ENCODE data around the gene SACM1L.
A peak's percentile ranks its signal among the peaks of the same experiment; 100 is the strongest.

The SACM1L gene

DNA sequence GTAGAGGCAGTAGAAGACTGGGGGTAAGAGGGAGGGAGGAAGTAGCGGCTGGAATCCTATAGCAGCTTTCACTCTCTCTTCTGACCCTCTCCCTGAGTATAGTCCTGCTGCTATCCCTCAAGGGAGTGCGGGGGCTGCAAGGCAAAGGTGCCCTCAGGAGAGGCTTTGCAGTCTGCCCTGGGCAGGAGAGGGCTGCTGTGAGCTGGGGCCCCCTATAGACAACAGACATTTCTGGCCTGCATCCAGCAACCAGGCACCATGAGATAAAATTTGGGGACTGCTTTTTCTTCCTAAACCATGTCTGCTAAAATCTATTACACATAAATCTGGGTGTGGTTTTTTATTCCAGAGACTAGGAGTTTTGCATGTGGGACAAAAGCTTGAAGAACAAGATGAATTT lies 48.0 kb downstream of the SACM1L start:
- Histone ChIP-seq H3K4me3 (ENCODE audit: low read length) (no peak overlapping the region), H3K79me2 (ENCODE audit: control insufficient read depth, low read length) (no peaks in the 10 kb centered on the region), H3F3A (ENCODE audit: control insufficient read depth, insufficient read depth) (no peaks in the 10 kb centered on the region), H3K9me3 (ENCODE audit: control insufficient read depth, insufficient read depth, low read length) (no peaks in the 10 kb centered on the region), H3K9me2 (replicated peaks; ENCODE audit: control insufficient read depth, low read length) (no peaks in the 10 kb centered on the region), H4K20me1 (ENCODE audit: control insufficient read depth, insufficient read depth, low read depth, low read length) (no peaks in the 10 kb centered on the region), H3K4me1 (ENCODE audit: control insufficient read depth, low read length) (peaks cover 13% of the 10 kb centered on the region), H3K27ac (ENCODE audit: low read depth, low read length) (no peak overlapping the region), H3K27me3 (ENCODE audit: control insufficient read depth, low read length) (no peaks in the 10 kb centered on the region), H3K4me2 (ENCODE audit: low read length) (no peak overlapping the region), H3K36me3 (ENCODE audit: control insufficient read depth, low read length) (peaks cover 86% of the 10 kb centered on the region)
- no peak for TF ChIP-seq EZH2phosphoT487 (IDR thresholded peaks at IDR 0.05; ENCODE audit: borderline replicate concordance, low read length)
- TF ChIP-seq, protein P1, sequence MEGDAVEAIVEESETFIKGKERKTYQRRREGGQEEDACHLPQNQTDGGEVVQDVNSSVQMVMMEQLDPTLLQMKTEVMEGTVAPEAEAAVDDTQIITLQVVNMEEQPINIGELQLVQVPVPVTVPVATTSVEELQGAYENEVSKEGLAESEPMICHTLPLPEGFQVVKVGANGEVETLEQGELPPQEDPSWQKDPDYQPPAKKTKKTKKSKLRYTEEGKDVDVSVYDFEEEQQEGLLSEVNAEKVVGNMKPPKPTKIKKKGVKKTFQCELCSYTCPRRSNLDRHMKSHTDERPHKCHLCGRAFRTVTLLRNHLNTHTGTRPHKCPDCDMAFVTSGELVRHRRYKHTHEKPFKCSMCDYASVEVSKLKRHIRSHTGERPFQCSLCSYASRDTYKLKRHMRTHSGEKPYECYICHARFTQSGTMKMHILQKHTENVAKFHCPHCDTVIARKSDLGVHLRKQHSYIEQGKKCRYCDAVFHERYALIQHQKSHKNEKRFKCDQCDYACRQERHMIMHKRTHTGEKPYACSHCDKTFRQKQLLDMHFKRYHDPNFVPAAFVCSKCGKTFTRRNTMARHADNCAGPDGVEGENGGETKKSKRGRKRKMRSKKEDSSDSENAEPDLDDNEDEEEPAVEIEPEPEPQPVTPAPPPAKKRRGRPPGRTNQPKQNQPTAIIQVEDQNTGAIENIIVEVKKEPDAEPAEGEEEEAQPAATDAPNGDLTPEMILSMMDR (IDR thresholded peaks at IDR 0.05; ENCODE audit: low read depth, low read length, poor library complexity, severe bottlenecking): no peak

DNA sequence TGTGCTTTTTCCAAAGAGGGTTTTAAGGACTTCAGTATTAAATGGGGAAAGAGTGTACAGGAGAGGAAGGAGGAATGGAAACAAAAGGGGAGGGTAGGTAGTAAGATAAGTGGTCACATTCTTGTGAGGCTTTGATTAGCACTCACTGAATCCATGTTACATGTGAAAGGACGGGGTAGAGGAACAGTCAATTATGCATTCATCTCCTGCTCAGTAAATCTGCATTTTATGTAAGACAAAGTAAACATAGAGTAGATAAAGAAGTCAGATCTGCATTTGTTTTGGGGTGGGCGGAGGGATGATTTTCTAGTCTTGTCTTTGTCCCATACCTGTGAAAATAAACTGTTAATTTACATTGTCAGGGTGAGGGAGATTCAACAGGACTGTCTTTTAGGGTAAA lies 50.8 kb downstream of the SACM1L start:
- H3K79me2 ChIP-seq (ENCODE audit: control insufficient read depth, low read length): no peaks in the 10 kb centered on the region

DNA sequence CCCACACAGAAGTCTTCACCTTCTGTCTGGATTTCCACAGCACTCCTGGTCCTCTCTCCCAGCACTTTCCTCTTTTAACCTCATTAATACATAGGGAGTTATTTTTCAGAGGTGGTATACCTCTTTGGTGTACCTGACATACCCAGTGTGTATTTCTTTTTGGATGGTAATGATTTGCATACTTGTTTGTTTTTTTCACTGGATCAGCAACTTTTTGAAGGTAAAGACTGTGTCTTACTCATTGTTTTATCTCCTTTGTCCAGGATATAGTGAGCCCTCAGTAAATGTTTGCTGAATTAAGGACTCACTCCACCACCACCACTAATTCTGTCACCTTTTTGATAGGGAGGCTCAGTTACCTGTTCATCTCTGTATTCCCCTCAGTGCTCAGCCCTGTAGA lies 52.1 kb downstream of the SACM1L start:
- H3K4me2 ChIP-seq (ENCODE audit: low read length): 0 out of 2 replicates have a peak overlapping the region, but pooled peaks have one; percentile 9
- H3K79me2 ChIP-seq (ENCODE audit: control insufficient read depth, low read length): no peaks in the 10 kb centered on the region
- H3K4me3 ChIP-seq (ENCODE audit: low read length): no peak overlapping the region
- no peaks in the 10 kb centered on the region for H3K9me3 ChIP-seq (ENCODE audit: control insufficient read depth, insufficient read depth, low read length)
- no peaks in the 10 kb centered on the region for H3K9me2 ChIP-seq (replicated peaks; ENCODE audit: control insufficient read depth, low read length)
- no peaks in the 10 kb centered on the region for H3K27me3 ChIP-seq (ENCODE audit: control insufficient read depth, low read length)
- H4K20me1 ChIP-seq (ENCODE audit: control insufficient read depth, insufficient read depth, low read depth, low read length): no peaks in the 10 kb centered on the region
- TF ChIP-seq, protein P1 (IDR thresholded peaks at IDR 0.05; ENCODE audit: low read depth, low read length, poor library complexity, severe bottlenecking): no peak
- TF ChIP-seq EZH2phosphoT487 (IDR thresholded peaks at IDR 0.05; ENCODE audit: borderline replicate concordance, low read length): no peak
- no peak overlapping the region for H3K27ac ChIP-seq (ENCODE audit: low read depth, low read length)
- peaks cover 67% of the 10 kb centered on the region for H3K36me3 ChIP-seq (ENCODE audit: control insufficient read depth, low read length)
- H3F3A ChIP-seq (ENCODE audit: control insufficient read depth, insufficient read depth): no peaks in the 10 kb centered on the region
- H3K4me1 ChIP-seq (ENCODE audit: control insufficient read depth, low read length): peaks cover 13% of the 10 kb centered on the region

More for the DNA sequence above, 50.8 kb downstream of the SACM1L start:
- no peaks in the 10 kb centered on the region for H3K9me2 ChIP-seq (replicated peaks; ENCODE audit: control insufficient read depth, low read length)
- no peaks in the 10 kb centered on the region for H3K27me3 ChIP-seq (ENCODE audit: control insufficient read depth, low read length)
- H3K4me2 ChIP-seq (ENCODE audit: low read length): no peak overlapping the region
- H3K4me1 ChIP-seq (ENCODE audit: control insufficient read depth, low read length): peaks cover 13% of the 10 kb centered on the region
- H3K36me3 ChIP-seq (ENCODE audit: control insufficient read depth, low read length): peaks cover 79% of the 10 kb centered on the region
- H4K20me1 ChIP-seq (ENCODE audit: control insufficient read depth, insufficient read depth, low read depth, low read length): no peaks in the 10 kb centered on the region
- no peak overlapping the region for H3K27ac ChIP-seq (ENCODE audit: low read depth, low read length)
- TF ChIP-seq, protein P1 (IDR thresholded peaks at IDR 0.05; ENCODE audit: low read depth, low read length, poor library complexity, severe bottlenecking): no peak
- no peak for TF ChIP-seq EZH2phosphoT487 (IDR thresholded peaks at IDR 0.05; ENCODE audit: borderline replicate concordance, low read length)
- no peaks in the 10 kb centered on the region for H3K9me3 ChIP-seq (ENCODE audit: control insufficient read depth, insufficient read depth, low read length)
- no peaks in the 10 kb centered on the region for H3F3A ChIP-seq (ENCODE audit: control insufficient read depth, insufficient read depth)
- H3K4me3 ChIP-seq (ENCODE audit: low read length): no peak overlapping the region

Measured in DOHH2 (cell line).